ENCODE results near the gene GLIPR1L2.

- no peak for TF ChIP-seq CTCF (IDR thresholded peaks at IDR 0.05; ENCODE audit: low read length)
- TF ChIP-seq EZH2 (optimal IDR thresholded peaks at IDR 0.05; ENCODE audit: low read depth, low read length): no peak
Measured at GRCh38 chr12:75364919-75365318, 26.0 kb upstream of the GLIPR1L2 start.

Data from MM.1S (cell line).